GM19043 (cell line): ENCODE measurements around the gene SPAG6.
"Not testable (repeated sequence)": the region's sequence is repeated elsewhere in the genome, so short reads cannot be mapped to it uniquely, and the experiment has no call there.

Experiments used
- ATAC-seq: cut with Tn5 transposase; IDR thresholded peaks from one replicate; pipeline ENCODE4 v1.9.1; 2021; ENCODE audit warnings: low read depth; ENCODE audit not compliant: unreplicated experiment

The SPAG6 gene

DNA sequence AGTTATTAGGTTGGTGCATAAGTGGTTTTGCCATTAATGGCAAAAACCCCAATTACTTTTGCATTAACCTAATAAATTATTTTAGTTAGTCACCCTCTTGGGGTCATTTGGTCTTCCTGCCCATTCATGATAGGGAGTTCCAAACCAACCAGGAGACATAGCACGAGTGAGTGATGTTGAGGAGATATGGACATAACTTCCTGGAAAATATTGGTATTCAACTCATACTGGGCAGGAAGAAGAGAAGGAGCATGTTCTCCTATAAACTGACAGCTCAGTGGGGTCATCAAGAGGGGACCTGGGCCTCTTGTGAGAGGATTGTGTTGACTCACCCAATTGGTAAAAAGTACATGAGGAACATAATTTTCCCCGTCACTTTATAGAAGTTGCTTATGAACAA is 23.7 kb downstream of the SPAG6 start:
- no peak for ATAC-seq

GRCh38 chr10:22369434-22370072 is 24.3 kb downstream of the SPAG6 start:
- ATAC-seq: no peak

- ATAC-seq: no peak
Measured at GRCh38 chr10:22370320-22370719, 25.0 kb downstream of the SPAG6 start.

- ATAC-seq: no peak
Measured at GRCh38 chr10:22372298-22372697, 27.0 kb downstream of the SPAG6 start.

DNA sequence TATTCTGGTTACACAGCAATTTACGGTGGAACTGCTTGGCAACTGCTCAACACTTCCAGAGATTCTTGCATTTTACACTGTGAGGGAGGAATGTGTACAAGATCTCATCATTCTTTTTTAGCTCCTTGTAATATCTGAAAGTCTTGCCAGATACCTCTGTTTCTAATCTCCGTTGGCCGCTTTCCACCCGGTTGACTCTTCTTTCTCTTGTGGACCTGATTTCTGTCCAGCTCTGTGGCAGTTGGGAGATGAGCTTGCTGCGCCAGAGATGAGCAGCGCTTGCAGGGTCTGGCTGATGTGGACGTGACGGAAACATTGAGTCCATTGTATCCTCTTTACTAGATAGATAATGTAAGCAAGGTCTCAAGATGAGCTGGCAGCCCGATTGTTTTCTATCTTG is 27.6 kb downstream of the SPAG6 start:
- ATAC-seq: no peak

GRCh38 chr10:22374489-22375126 is 29.3 kb downstream of the SPAG6 start:
- no peak for ATAC-seq

GRCh38 chr10:22379059-22379458 is 33.8 kb downstream of the SPAG6 start:
- ATAC-seq: peak; percentile 41

GRCh38 chr10:22381262-22381661 is 36.0 kb downstream of the SPAG6 start:
- ATAC-seq: no peak

DNA sequence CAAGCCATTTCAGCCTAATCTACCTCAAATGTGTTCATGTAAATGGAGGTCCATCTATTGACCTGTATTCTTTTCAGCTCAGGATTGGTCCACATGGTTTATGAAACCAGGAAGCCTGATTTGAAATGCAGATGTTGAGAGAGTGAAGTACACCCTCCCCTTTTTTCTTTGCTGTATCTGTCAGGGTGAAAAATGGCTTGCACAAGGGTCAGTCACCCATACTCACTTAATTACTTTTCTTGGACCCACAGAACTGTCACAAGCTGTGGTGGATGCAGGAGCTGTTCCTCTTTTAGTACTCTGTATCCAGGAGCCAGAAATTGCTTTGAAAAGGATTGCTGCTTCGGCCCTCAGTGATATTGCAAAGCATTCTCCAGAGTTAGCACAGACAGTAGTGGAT is 41.2 kb downstream of the SPAG6 start:
- ATAC-seq: no peak

- no peak for ATAC-seq
Measured at GRCh38 chr10:22389856-22390589, 44.7 kb downstream of the SPAG6 start.

DNA sequence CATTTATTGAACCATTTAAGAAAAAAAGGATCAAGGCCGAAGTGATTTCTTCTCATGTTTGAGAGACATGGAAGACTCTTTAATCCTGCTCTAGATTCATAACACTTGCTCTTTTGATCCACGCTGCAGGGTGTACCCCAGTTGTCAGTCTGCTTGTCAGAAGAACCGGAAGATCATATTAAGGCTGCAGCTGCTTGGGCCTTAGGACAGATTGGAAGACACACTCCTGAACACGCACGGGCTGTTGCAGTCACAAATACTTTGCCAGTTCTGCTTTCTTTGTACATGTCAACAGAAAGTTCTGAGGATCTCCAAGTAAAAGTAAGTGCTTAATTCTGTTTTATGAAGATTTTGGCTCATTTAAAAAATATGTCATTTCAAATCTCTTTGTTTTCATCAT is 46.3 kb downstream of the SPAG6 start:
- no peak for ATAC-seq

DNA sequence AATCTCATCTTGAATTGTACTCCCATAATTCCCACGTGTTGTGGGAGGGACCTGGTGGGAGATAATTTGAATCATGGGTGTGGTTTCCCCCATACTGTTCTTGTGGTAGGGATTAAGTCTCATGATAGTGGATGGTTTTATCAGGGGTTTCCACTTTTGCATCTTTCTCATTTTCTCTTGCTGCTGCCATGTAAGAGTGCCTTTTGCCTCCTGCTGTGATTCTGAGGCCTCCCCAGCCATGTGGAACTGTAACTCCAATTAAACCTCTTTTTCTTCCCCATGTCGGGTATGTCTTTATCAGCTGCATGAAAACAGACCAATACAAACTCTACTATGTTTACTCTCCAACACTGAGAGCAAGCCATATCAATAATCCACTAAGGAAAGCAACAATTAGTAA is 50.9 kb downstream of the SPAG6 start:
- ATAC-seq: not testable (repeated sequence)

DNA sequence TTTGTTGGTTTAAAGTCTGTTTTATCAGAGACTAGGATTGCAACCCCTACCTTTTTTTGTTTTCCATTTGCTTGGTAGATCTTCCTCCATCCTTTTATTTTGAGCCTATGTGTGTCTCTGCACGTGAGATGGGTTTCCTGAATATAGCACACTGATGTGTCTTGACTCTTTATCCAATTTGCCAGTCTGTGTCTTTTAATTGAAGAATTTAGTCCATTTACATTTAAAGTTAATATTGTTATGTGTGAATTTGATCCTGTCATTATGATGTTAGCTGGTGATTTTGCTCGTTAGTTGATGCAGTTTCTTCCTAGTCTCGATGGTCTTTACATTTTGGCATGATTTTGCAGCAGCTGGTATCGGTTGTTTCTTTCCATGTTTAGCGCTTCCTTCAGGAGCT is 61.6 kb downstream of the SPAG6 start:
- not testable (repeated sequence) for ATAC-seq

DNA sequence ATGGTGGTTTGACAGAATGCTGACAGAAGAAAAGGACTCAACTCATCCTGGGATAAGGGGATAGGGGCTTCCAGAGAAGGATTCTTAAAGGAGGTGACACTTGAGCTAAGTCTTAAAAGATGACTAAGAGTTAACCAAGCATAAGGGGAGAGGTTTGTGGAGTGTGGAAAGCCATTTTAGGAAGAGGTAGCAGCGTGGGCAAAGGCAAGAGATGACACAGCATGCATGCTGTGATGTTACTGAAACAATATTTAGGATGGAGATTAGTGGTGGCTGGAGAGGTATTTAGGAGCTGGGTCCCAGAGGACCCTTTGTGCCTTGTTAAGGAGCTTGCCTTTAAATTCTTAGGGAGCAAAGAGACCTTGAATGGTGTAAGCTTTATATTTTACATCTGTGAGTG is 65.1 kb downstream of the SPAG6 start:
- ATAC-seq: no peak

GRCh38 chr10:22410846-22411245 is 65.5 kb downstream of the SPAG6 start:
- no peak for ATAC-seq

DNA sequence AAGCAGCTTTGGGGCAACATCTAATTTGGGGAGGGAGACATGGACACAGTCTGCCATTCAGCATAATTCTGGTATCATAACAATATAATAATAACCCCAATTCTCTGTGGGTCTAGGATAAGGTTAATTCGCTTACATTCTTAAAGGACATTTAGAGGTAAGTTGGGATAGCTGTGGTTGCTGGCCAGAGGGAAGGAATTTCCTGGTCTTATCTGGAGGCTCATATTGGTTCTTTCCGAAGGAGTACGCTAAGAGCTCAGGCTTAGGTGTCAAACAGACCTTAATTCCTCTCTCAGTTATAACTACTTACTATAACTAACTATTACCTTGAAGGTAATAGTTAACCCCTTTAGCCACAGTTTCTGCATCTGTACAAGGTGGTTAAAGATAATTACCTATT is 68.8 kb downstream of the SPAG6 start:
- ATAC-seq: no peak

DNA sequence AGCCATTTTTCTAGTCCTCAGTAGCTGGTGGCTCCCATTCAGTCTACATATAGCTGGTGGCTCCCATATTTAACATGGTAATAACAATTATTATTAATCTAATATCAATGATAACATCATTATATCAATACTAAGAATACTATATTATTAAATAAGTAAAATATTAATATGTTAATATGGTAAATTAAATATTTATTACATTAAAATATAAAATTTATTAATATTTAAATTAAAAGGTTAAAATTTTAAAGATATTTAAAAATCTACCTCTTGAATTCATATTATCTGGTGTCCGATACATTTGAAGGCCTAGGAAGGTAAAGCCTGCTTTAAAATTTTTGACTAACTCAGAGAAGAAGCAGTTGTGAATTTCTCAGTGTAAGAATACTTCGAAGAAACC is 69.8 kb downstream of the SPAG6 start:
- ATAC-seq: no peak

- no peak for ATAC-seq
Measured at GRCh38 chr10:22417736-22418268, 72.5 kb downstream of the SPAG6 start.

- ATAC-seq: no peak
Measured at GRCh38 chr10:22420787-22421517, 75.7 kb downstream of the SPAG6 start.

DNA sequence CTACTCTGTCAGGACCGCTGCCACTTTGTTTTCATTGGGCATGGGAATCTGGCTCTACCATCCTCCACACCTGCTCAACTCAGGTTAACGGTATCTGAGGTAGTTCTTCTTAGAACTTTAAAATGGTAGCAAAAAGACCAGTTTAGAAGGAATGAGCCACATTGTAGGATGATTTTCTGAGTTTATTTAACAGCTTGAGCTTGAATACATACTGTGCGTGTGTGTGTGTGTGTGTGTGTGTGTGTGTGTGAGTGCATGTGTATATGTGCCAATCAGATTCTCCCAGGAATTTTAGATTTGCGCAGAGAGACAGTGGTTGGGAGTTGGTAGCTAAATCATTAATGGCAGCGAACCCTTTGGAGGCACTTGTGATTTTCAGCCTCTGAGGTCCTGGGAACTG is 81.4 kb downstream of the SPAG6 start:
- ATAC-seq: no peak

DNA sequence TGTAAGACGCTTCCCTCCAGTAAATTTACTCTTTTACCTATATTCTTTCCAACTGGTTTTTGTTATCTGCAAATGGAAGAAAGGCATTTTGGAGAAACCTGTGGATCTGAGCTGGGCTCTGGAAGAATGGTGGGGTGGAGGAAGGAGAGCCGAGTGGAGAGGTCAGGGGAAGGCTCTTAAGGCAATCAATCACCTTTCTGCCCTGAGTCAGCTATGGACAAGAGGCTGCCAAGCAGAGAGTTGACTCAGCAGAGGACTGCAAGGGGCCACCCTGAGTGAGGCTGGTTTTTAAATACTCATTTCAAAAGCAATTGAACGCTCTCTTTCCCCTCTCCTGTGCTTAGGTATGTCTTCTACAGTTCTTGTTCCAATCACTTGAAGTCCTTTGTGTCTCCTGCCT is 81.8 kb downstream of the SPAG6 start:
- no peak for ATAC-seq
